NCI-H2107 (cell line): ENCODE data around the gene CPT2.
"Not testable (repeated sequence)": the region's sequence is repeated elsewhere in the genome, so short reads cannot be mapped to it uniquely, and the experiment has no call there.

Experiments used
- DNase-seq: peaks from one replicate; lab custom pipeline; 2025; lab: John Stamatoyannopoulos, UW

CPT2 gene

GRCh38 chr1:53182716-53183094 lies 13.9 kb upstream of the CPT2 start:
- no peak for DNase-seq

GRCh38 chr1:53183095-53183990 lies 13.3 kb upstream of the CPT2 start:
- DNase-seq: no peak

- DNase-seq: not testable (repeated sequence)
These were observed 10.7 kb upstream of the CPT2 start for GRCh38 chr1:53185955-53186297.

GRCh38 chr1:53186533-53186932 lies 10.1 kb upstream of the CPT2 start:
- no peak for DNase-seq

- no peak for DNase-seq
These were observed 9.2 kb upstream of the CPT2 start for GRCh38 chr1:53187401-53187800.

- no peak for DNase-seq
These were observed 8.5 kb upstream of the CPT2 start for GRCh38 chr1:53188099-53188498.

- no peak for DNase-seq
These were observed 7.6 kb upstream of the CPT2 start for GRCh38 chr1:53189061-53189460.

- DNase-seq: no peak
These were observed 6.4 kb upstream of the CPT2 start for GRCh38 chr1:53190210-53190611.

GRCh38 chr1:53195246-53196016 lies 1.2 kb upstream of the CPT2 start:
- DNase-seq: no peak

- no peak for DNase-seq
These were observed 573 bp upstream of the CPT2 start for GRCh38 chr1:53196017-53196484.

- no peak for DNase-seq
These were observed 922 bp downstream of the CPT2 start for GRCh38 chr1:53197291-53198200.

- no peak for DNase-seq
These were observed 1.6 kb downstream of the CPT2 start for GRCh38 chr1:53198241-53198651.

GRCh38 chr1:53203466-53203865 lies 6.8 kb downstream of the CPT2 start:
- no peak for DNase-seq

- not testable (repeated sequence) for DNase-seq
These were observed 8.9 kb downstream of the CPT2 start for GRCh38 chr1:53205496-53205895.

GRCh38 chr1:53206083-53206685 lies 9.6 kb downstream of the CPT2 start:
- not testable (repeated sequence) for DNase-seq

GRCh38 chr1:53206735-53207379 lies 10.2 kb downstream of the CPT2 start:
- DNase-seq: no peak

- no peak for DNase-seq
These were observed 11.1 kb downstream of the CPT2 start for GRCh38 chr1:53207726-53208125.

GRCh38 chr1:53210352-53210751 lies 13.7 kb downstream of the CPT2 start:
- no peak for DNase-seq

GRCh38 chr1:53210954-53211353 lies 14.3 kb downstream of the CPT2 start:
- no peak for DNase-seq

GRCh38 chr1:53214376-53214940 lies 17.8 kb downstream of the CPT2 start:
- no peak for DNase-seq

GRCh38 chr1:53218201-53218600 lies 21.6 kb downstream of the CPT2 start:
- no peak for DNase-seq
